A673 (cell line): ENCODE data around the gene OR51A4. TPM values are rescaled to one million over a fixed set of nuclear protein-coding genes. Genes with fewer than 3 reads are reported as not detected.

Source experiments
- BruUV-seq: library from RNA; stranded (reverse); fragments of 400-500 nt; replicated peaks from 2 replicates; lab custom pipeline; 2021; lab: Mats Ljungman, UMichigan
- CTCF ChIA-PET: fragments of 300-600 bp; sonication (Branson Sonifier 250); formaldehyde crosslinking; loops from one replicate; lab custom pipeline; 2022; ENCODE audit warnings: antibody characterized with exemption; lab: Charles Lee
- POLR2A ChIA-PET: fragments of 300-600 bp; sonication (Branson Sonifier 250); formaldehyde crosslinking; loops from one replicate; lab custom pipeline; 2022; ENCODE audit warnings: antibody characterized with exemption; ENCODE audit not compliant: low non-redundant PET; lab: Charles Lee
- DNase-seq: peaks from one replicate; pipeline ENCODE4 v3.0.0-alpha.2; 2015; ENCODE audit warnings: low spot score
- H3K27ac ChIP-seq: fragments of 200-600 bp; sonication (generic); 2 replicates; pipeline ENCODE4 v1.5.1; 2016; ENCODE audit warnings: mixed run types, low read depth, mild to moderate bottlenecking, mixed read lengths, antibody characterized with exemption, low read length; ENCODE audit not compliant: poor library complexity, severe bottlenecking
- H3K27me3 ChIP-seq: fragments of 200-600 bp; sonication (generic); replicated peaks from 2 replicates; pipeline ENCODE4 v1.6.1; 2017; ENCODE audit warnings: mixed run types, low read depth, mild to moderate bottlenecking, mixed read lengths, antibody characterized with exemption, low read length; ENCODE audit not compliant: insufficient read depth, poor library complexity
- H3K36me3 ChIP-seq: fragments of 200-600 bp; sonication (generic); 2 replicates; pipeline ENCODE4 v1.6.1; 2016; ENCODE audit warnings: mixed run types, mild to moderate bottlenecking, mixed read lengths, antibody characterized with exemption, low read length; ENCODE audit not compliant: insufficient read depth, poor library complexity, severe bottlenecking
- H3K4me1 ChIP-seq: fragments of 200-600 bp; sonication (generic); 2 replicates; pipeline ENCODE4 v1.6.1; 2017; ENCODE audit warnings: mixed run types, mild to moderate bottlenecking, mixed read lengths, antibody characterized with exemption, low read length; ENCODE audit not compliant: insufficient read depth, poor library complexity, severe bottlenecking
- H3K4me3 ChIP-seq: fragments of 200-600 bp; sonication (generic); 2 replicates; pipeline ENCODE4 v1.5.1; 2016; ENCODE audit warnings: low read depth, mixed run types, mild to moderate bottlenecking, mixed read lengths, low read length; ENCODE audit not compliant: poor library complexity, severe bottlenecking
- H3K9me3 ChIP-seq: fragments of 200-600 bp; sonication (generic); 2 replicates; pipeline ENCODE4 v1.6.1; 2016; ENCODE audit warnings: mixed run types, low read depth, mild to moderate bottlenecking, mixed read lengths, antibody characterized with exemption, low read length; ENCODE audit not compliant: poor library complexity, severe bottlenecking
- EZH2 ChIP-seq: fragments of 200-600 bp; sonication (generic); IDR thresholded peaks from 2 replicates; pipeline ENCODE4 v1.6.1; 2017; ENCODE audit warnings: borderline replicate concordance, low read depth, mild to moderate bottlenecking, mixed read lengths, antibody characterized with exemption, low read length; ENCODE audit not compliant: poor library complexity, severe bottlenecking
- intact Hi-C: fragments of 100-400 bp; cut with micrococcal nuclease; formaldehyde crosslinking; loops from one replicate; pipeline ENCODE4 v1.10.0; 2022; ENCODE audit not compliant: unreplicated experiment
- total RNA-seq: library from RNA; stranded (reverse); gene quantifications from 2 replicates; pipeline ENCODE4 v1.2.3, GENCODE V29; 2021
- TF ChIP-seq, protein P1 (sequence below): fragments of 300-800, 200-600 bp; sonication (generic); conservative IDR thresholded peaks from 2 replicates; pipeline ENCODE4 v1.5.1; 2017; ENCODE audit warnings: low read depth, mild to moderate bottlenecking, antibody characterized with exemption, low read length, moderate library complexity, mixed read lengths

The OR51A4 gene
- total RNA-seq, 1 experiment from 2014 or later, result not detected

DNA sequence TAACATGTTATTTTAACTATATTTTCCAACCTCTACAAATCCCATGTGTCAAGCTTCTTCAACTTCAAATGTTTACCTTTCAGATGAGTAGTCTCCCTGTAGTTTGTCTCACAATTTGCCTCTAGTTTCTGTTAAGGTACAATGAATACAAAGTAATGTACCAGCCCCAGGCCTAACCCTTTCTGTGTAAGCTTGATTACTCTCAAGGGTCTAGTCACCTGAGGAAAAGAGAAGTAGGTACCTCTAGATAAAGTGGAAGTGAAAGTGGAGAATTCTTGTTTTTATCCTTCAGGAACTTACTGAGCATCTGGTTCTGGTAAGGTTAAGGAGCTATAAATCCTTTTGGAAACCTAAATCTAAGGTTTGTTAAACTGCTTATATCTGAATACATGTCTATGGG, 43.9 kb downstream of the OR51A4 start, which contains the start of gene OR51A7:
Gene OR51A7 (plus strand): TSS at position 300 of the 400 bp plus-strand sequence. CDS start 3,587 bp downstream, outside the sequence.
- no peak within 1 kb of the TSS for H3K4me3 ChIP-seq
- H3K9me3 ChIP-seq, result no peaks in the 10 kb centered on the region
- POLR2A ChIA-PET, result no interaction called here
- DNase-seq, result no peak
- H3K27me3 ChIP-seq, result no peaks in the 10 kb centered on the region
- H3K27ac ChIP-seq, result no peak within 1 kb of the TSS
- CTCF ChIA-PET, result no interaction called here
- H3K36me3 ChIP-seq, result no peaks in the 10 kb centered on the region
- H3K4me1 ChIP-seq, result no peaks in the 10 kb centered on the region
- TF ChIP-seq, protein P1, sequence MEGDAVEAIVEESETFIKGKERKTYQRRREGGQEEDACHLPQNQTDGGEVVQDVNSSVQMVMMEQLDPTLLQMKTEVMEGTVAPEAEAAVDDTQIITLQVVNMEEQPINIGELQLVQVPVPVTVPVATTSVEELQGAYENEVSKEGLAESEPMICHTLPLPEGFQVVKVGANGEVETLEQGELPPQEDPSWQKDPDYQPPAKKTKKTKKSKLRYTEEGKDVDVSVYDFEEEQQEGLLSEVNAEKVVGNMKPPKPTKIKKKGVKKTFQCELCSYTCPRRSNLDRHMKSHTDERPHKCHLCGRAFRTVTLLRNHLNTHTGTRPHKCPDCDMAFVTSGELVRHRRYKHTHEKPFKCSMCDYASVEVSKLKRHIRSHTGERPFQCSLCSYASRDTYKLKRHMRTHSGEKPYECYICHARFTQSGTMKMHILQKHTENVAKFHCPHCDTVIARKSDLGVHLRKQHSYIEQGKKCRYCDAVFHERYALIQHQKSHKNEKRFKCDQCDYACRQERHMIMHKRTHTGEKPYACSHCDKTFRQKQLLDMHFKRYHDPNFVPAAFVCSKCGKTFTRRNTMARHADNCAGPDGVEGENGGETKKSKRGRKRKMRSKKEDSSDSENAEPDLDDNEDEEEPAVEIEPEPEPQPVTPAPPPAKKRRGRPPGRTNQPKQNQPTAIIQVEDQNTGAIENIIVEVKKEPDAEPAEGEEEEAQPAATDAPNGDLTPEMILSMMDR, result no peak
- no peak for TF ChIP-seq EZH2
- intact Hi-C loops, result no loop called here
- no TSS peak for BruUV-seq

Other genes with a start within 250 kb of the OR51A4 start
- not detected in 2 replicates for gene OR51E2, start 249.8 kb downstream of the OR51A4 start, total RNA-seq
- not detected in 2 replicates for gene MMP26, start 242.8 kb downstream of the OR51A4 start, total RNA-seq
- gene OR51F1, start 177.7 kb downstream of the OR51A4 start, total RNA-seq, result not detected in 2 replicates
- gene OR52R1, start 143.2 kb downstream of the OR51A4 start, total RNA-seq, result not detected in 2 replicates
- gene OR51F2, start 126.3 kb downstream of the OR51A4 start, total RNA-seq, result not detected in 2 replicates
- gene OR51S1, start 98.4 kb downstream of the OR51A4 start, total RNA-seq, result not detected in 2 replicates
- not detected in 2 replicates for gene OR51T1, start 65.7 kb downstream of the OR51A4 start, total RNA-seq
- gene OR51A7, start 43.8 kb downstream of the OR51A4 start, total RNA-seq, result not detected in 2 replicates
- gene OR51G2, start 28.3 kb downstream of the OR51A4 start, total RNA-seq, result not detected in 2 replicates
- not detected in 2 replicates for gene OR51G1, start 23.3 kb downstream of the OR51A4 start, total RNA-seq
- not detected in 2 replicates for gene OR51A2, start 8.1 kb upstream of the OR51A4 start, total RNA-seq
- gene OR51L1, start 47.2 kb upstream of the OR51A4 start, total RNA-seq, result not detected in 2 replicates
- gene OR52J3, start 98.9 kb upstream of the OR51A4 start, total RNA-seq, result not detected in 2 replicates
- not detected in 2 replicates for gene OR52E2, start 112.0 kb upstream of the OR51A4 start, total RNA-seq
- not detected in 2 replicates for gene OR52E1, start 122.0 kb upstream of the OR51A4 start, total RNA-seq
- not detected in 2 replicates for gene OR52A5, start 190.8 kb upstream of the OR51A4 start, total RNA-seq
- not detected in 2 replicates for gene OR52A1, start 207.2 kb upstream of the OR51A4 start, total RNA-seq